Progenitor cell of endocrine pancreas (in vitro differentiated cells): ENCODE results near the gene DBET. TPM values are rescaled to one million over a fixed set of nuclear protein-coding genes. Genes with fewer than 3 reads are reported as not detected.
"Not testable (repeated sequence)": the region's sequence is repeated elsewhere in the genome, so short reads cannot be mapped to it uniquely, and the experiment has no call there.

Experiments used
- DNase-seq: peaks from one replicate; pipeline ENCODE4 v3.0.0; 2021; ENCODE audit warnings: low spot score; ENCODE audit not compliant: unreplicated experiment
- H3K27ac Mint-ChIP-seq: 2 replicates; pipeline ENCODE4 v1.8.0; 2021; ENCODE audit warnings: mild to moderate bottlenecking, moderate library complexity, mixed read lengths
- H3K27me3 Mint-ChIP-seq: 2 replicates; pipeline ENCODE4 v1.8.0; 2021; ENCODE audit warnings: mixed read lengths
- H3K36me3 Mint-ChIP-seq: 2 replicates; pipeline ENCODE4 v1.8.0; 2022; ENCODE audit warnings: mixed read lengths; ENCODE audit not compliant: insufficient read depth
- H3K4me1 Mint-ChIP-seq: 2 replicates; pipeline ENCODE4 v1.8.0; 2021; ENCODE audit warnings: low read depth, mixed read lengths
- H3K4me3 Mint-ChIP-seq: 2 replicates; pipeline ENCODE4 v1.8.0; 2021; ENCODE audit warnings: low read depth, mild to moderate bottlenecking, moderate library complexity, mixed read lengths
- H3K9me3 Mint-ChIP-seq: 2 replicates; pipeline ENCODE4 v1.8.0; 2021; ENCODE audit warnings: low read depth, mixed read lengths
- total RNA-seq: library from RNA; stranded (reverse); gene quantifications from 2 replicates; pipeline ENCODE4 v1.2.1, GENCODE V29; 2021

DBET gene
- total RNA-seq, 1 donor from 2014 or later: not detected

GRCh38 chr4:190106611-190107480 is 42.5 kb downstream of the DBET start:
- H3K27me3 Mint-ChIP-seq, H3K4me1 Mint-ChIP-seq, DNase-seq, H3K27ac Mint-ChIP-seq, H3K36me3 Mint-ChIP-seq, H3K9me3 Mint-ChIP-seq, H3K4me3 Mint-ChIP-seq: not testable (repeated sequence)

GRCh38 chr4:190107766-190108485 is 43.6 kb downstream of the DBET start:
- DNase-seq: not testable (repeated sequence)

DNA sequence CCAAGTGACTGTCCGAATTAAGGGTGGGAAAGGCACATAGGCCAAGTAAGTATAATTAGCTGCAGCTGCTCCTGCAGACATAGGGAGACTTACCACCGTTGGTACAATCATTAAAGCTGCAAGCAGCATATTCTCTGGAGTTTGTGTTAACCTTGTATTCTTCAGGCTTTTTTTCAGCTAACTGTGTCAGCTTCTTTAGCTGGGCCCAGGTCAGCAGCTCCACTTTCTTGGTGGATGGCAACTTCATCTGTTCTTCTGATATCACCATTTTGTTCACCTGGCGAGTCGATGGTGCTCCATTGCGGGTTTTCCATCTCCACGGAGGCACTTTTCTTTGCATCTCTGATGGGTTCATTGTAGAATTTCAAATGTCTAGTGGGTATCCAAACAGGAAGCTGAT is 44.5 kb downstream of the DBET start:
- not testable (repeated sequence) for DNase-seq, H3K36me3 Mint-ChIP-seq, H3K4me1 Mint-ChIP-seq, H3K4me3 Mint-ChIP-seq, H3K9me3 Mint-ChIP-seq, H3K27me3 Mint-ChIP-seq, H3K27ac Mint-ChIP-seq

More at GRCh38 chr4:190107766-190108485, 43.6 kb downstream of the DBET start:
- H3K9me3 Mint-ChIP-seq, H3K36me3 Mint-ChIP-seq, H3K4me3 Mint-ChIP-seq, H3K27ac Mint-ChIP-seq, H3K27me3 Mint-ChIP-seq, H3K4me1 Mint-ChIP-seq: not testable (repeated sequence)

DNA sequence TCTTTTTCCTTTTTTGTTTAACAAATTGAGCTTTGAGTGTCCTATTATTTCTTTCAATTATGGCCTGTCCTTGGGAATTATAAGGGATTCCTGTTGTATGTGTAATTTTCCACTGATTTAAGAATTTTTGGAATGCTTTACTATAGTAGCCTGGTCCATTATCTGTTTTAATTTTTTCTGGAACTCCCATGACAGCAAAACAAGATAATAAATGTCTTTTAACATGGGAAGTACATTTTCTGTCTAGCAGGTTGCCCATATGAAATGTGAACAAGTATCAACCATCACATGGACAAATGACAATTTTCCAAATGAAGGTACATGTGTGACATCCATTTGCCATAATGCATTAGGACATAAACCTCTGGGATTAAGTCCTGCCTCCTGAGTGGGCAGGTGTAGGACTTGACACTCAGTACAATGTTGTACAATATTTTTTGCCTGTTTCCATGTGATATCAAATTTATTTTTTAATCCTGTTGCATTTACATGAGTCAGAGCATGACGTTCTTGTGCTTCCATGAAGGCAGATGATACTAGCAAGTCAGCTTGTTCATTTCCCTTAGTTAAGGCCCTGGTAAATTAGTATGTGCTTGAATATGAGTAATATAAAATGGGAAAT is 45.2 kb downstream of the DBET start:
- not testable (repeated sequence) for H3K27ac Mint-ChIP-seq, H3K4me3 Mint-ChIP-seq, DNase-seq, H3K9me3 Mint-ChIP-seq, H3K4me1 Mint-ChIP-seq, H3K36me3 Mint-ChIP-seq, H3K27me3 Mint-ChIP-seq

GRCh38 chr4:190110033-190110432 is 45.7 kb downstream of the DBET start:
- H3K27me3 Mint-ChIP-seq, H3K4me1 Mint-ChIP-seq, H3K9me3 Mint-ChIP-seq, DNase-seq, H3K27ac Mint-ChIP-seq, H3K4me3 Mint-ChIP-seq, H3K36me3 Mint-ChIP-seq: not testable (repeated sequence)

DNA sequence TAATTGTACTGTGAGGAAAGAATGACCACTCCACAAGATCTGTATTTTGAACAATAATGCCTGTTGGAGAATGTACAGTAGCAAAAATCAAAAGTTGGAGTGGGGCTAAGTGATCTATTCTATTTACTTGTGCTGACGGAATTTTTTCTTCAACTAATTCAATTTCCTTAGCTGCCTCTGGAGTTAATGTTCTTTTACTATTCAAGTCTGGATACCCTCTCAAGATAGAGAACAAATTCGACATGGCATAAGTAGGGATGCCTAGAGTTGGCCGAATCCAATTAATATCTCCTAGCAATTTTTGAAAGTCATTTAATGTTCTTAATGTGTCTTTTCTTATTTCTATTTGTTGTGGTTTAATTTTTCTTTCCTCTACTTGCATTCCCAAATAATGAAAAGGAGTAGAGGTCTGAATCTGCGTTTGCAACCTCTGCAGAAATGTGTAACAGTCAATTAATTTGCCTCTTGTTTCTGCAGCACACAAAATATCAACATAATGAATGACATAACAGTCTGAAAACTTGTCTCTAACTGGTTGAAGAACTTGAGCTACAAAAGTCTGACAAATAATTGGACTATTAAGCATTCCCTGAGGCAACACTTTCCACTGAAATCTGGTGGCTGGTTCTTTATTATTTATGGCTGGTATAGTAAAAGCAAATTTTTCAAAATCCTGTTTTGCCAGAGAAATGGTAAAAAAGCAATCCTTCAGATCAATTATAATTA is 46.4 kb downstream of the DBET start:
- H3K4me3 Mint-ChIP-seq, H3K4me1 Mint-ChIP-seq, H3K27ac Mint-ChIP-seq, H3K27me3 Mint-ChIP-seq, DNase-seq, H3K9me3 Mint-ChIP-seq, H3K36me3 Mint-ChIP-seq: not testable (repeated sequence)

DNA sequence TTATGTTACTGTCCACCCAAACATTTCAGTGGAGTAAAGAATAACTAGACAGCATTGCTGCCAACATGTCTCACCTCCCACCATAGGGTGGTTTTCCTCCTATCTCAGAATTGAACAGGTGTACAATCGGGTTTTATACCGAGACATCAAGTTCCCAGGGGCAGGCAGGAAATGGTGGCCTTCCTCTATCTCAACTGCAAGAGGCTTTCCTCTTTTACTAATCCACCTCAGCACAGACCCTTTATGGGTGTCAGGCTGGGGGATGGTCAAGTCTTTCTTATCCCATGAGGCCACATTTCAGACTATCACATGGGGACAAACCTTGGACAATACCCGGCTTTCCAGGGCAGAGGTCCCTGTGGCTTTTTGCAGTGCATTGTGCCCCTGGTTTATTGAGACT is 48.6 kb downstream of the DBET start:
- H3K4me1 Mint-ChIP-seq, H3K4me3 Mint-ChIP-seq, H3K27ac Mint-ChIP-seq, DNase-seq, H3K9me3 Mint-ChIP-seq, H3K27me3 Mint-ChIP-seq, H3K36me3 Mint-ChIP-seq: not testable (repeated sequence)

DNA sequence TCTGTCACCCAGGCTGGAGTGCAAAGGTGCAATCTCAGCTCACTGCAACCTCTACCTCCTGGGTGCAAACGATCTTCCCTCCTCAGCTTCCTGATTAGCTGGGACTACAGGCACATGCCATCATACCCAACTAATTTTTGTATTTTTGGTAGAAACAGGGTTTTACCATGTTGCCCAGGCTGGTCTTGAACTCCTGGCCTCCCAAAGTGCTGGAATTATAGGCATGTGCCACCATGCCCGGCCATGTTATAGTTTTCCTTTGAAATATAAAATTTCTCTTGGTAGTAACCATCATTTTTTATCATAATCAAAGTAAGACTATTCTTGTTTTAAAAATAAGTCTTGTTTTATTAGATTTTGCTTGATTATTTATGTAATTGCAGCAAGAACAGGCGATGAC is 50.7 kb downstream of the DBET start:
- H3K4me1 Mint-ChIP-seq, DNase-seq, H3K9me3 Mint-ChIP-seq, H3K36me3 Mint-ChIP-seq, H3K27ac Mint-ChIP-seq, H3K27me3 Mint-ChIP-seq, H3K4me3 Mint-ChIP-seq: not testable (repeated sequence)

Other genes with a start within 250 kb of the DBET start
- 36.4 and 36.7 TPM in 2 replicates for gene FRG1, start 123.6 kb upstream of the DBET start, total RNA-seq
- gene FRG2, start 37.2 kb upstream of the DBET start, total RNA-seq: not detected in 2 replicates
- not detected in 2 replicates for gene DUX4, start 109.3 kb downstream of the DBET start, total RNA-seq